Embryonic facial prominence (tissue), 1 donor: ENCODE measurements around the gene NPTX1.

ENCODE experiments used
- DNase-seq: peaks from one replicate; pipeline ENCODE4 v3.0.0-alpha.2; 2016; ENCODE audit errors: extremely low spot score

NPTX1 gene

GRCh38 chr17:80478487-80479245, 2.3 kb upstream of the NPTX1 start:
- DNase-seq: no peak

GRCh38 chr17:80477647-80478478, 1.5 kb upstream of the NPTX1 start:
- peak; percentile 36 for DNase-seq

GRCh38 chr17:80476877-80477646, 655 bp upstream of the NPTX1 start:
- no peak for DNase-seq

GRCh38 chr17:80474961-80475909, 1.2 kb downstream of the NPTX1 start:
- no peak for DNase-seq

GRCh38 chr17:80474231-80474960, 2.0 kb downstream of the NPTX1 start:
- no peak for DNase-seq

GRCh38 chr17:80473701-80474100, 2.7 kb downstream of the NPTX1 start:
- no peak for DNase-seq

- no peak for DNase-seq
Observed at GRCh38 chr17:80472996-80473395, 3.4 kb downstream of the NPTX1 start.

- DNase-seq: no peak
Observed at GRCh38 chr17:80471922-80472321, 4.5 kb downstream of the NPTX1 start.

- no peak for DNase-seq
Observed at GRCh38 chr17:80470603-80471002, 5.8 kb downstream of the NPTX1 start.

- no peak for DNase-seq
Observed at GRCh38 chr17:80469667-80470066, 6.7 kb downstream of the NPTX1 start.

- no peak for DNase-seq
Observed at GRCh38 chr17:80468781-80469493, 7.5 kb downstream of the NPTX1 start.

GRCh38 chr17:80468242-80468641, 8.2 kb downstream of the NPTX1 start:
- no peak for DNase-seq

- no peak for DNase-seq
Observed at GRCh38 chr17:80466188-80466705, 10.2 kb downstream of the NPTX1 start.

GRCh38 chr17:80465327-80465974, 11.0 kb downstream of the NPTX1 start:
- DNase-seq: no peak

- no peak for DNase-seq
Observed at GRCh38 chr17:80464486-80464885, 11.9 kb downstream of the NPTX1 start.

- no peak for DNase-seq
Observed at GRCh38 chr17:80463784-80464400, 12.5 kb downstream of the NPTX1 start.

- DNase-seq: no peak
Observed at GRCh38 chr17:80461528-80462160, 14.8 kb downstream of the NPTX1 start.

GRCh38 chr17:80460429-80460834, 16.0 kb downstream of the NPTX1 start:
- DNase-seq: no peak
